Upper lobe of left lung (tissue), 4 donors: ENCODE measurements around the gene PNRC2.

Experiments used
- CTCF ChIP-seq, 6 experiments: fragments of 450-650 bp in 4 of 6; fragments of 200-600 bp in 2 of 6; sonication (generic) in 2 of 6; IDR thresholded peaks; one replicate each; pipeline ENCODE4 v1.5.1; 2016 to 2019; ENCODE audit warnings: antibody characterized with exemption in 6 of 6
- POLR2AphosphoS5 ChIP-seq, 2 donors: sonication (generic); formaldehyde crosslinking; IDR thresholded peaks; one replicate each; pipeline ENCODE4 v1.5.1; 2017; ENCODE audit warnings: antibody characterized with exemption in 2 of 2

- no peak for TF ChIP-seq POLR2AphosphoS5 (IDR thresholded peaks at IDR 0.05)
- no peak for TF ChIP-seq CTCF (IDR thresholded peaks at IDR 0.05)
Measured at GRCh38 chr1:23928789-23929188, 30.8 kb upstream of the PNRC2 start.
